ENCODE data around the gene AIFM2. TPM values are rescaled to one million over a fixed set of nuclear protein-coding genes. Genes with fewer than 3 reads are reported as not detected.

Gene AIFM2
- total and polyA plus RNA-seq, 3 donors from 2014 or later: 7.1 to 9.7 (median 7.1) TPM

DNA sequence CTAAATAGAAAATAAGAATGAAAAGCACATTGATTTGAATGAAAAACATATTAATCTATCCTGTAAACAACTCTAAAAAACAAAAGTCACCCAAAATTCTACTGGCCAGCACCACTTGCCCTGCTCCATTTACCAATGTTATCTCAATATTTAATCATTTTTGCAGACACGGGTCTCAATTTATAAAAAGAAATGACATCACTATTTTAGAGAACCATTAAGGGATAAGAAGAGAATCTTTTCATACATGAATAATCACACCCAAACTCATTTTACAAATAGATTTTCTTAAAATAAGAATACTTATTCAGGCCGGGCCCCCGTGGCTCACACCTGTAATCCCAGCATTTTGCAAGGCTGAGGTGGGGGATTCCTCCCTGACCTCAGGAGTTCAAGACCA, 33.8 kb upstream of the AIFM2 start:
- 73 to 77% methylated on average over 3 of the region's 3 CpGs for WGBS, 2 donors
- no peak for DNase-seq
- TF ChIP-seq, protein P1, sequence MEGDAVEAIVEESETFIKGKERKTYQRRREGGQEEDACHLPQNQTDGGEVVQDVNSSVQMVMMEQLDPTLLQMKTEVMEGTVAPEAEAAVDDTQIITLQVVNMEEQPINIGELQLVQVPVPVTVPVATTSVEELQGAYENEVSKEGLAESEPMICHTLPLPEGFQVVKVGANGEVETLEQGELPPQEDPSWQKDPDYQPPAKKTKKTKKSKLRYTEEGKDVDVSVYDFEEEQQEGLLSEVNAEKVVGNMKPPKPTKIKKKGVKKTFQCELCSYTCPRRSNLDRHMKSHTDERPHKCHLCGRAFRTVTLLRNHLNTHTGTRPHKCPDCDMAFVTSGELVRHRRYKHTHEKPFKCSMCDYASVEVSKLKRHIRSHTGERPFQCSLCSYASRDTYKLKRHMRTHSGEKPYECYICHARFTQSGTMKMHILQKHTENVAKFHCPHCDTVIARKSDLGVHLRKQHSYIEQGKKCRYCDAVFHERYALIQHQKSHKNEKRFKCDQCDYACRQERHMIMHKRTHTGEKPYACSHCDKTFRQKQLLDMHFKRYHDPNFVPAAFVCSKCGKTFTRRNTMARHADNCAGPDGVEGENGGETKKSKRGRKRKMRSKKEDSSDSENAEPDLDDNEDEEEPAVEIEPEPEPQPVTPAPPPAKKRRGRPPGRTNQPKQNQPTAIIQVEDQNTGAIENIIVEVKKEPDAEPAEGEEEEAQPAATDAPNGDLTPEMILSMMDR (IDR thresholded peaks at IDR 0.05): no peak
- TF ChIP-seq POLR2A (IDR thresholded peaks at IDR 0.05): no peak
- no peaks in the 10 kb centered on the region for H3K27me3 ChIP-seq
- peaks cover 17% of the 10 kb centered on the region for H3K4me1 ChIP-seq
- no peak overlapping the region for H3K27ac ChIP-seq
- no peaks in the 10 kb centered on the region for H3K9me3 ChIP-seq
- H3K4me3 ChIP-seq: no peak overlapping the region
- no peaks in the 10 kb centered on the region for H3K36me3 ChIP-seq (ENCODE audit: low read depth, missing control alignments)
- intact Hi-C loops (cut with DNase I; ENCODE audit: low total_unique reads): no loop called here

DNA sequence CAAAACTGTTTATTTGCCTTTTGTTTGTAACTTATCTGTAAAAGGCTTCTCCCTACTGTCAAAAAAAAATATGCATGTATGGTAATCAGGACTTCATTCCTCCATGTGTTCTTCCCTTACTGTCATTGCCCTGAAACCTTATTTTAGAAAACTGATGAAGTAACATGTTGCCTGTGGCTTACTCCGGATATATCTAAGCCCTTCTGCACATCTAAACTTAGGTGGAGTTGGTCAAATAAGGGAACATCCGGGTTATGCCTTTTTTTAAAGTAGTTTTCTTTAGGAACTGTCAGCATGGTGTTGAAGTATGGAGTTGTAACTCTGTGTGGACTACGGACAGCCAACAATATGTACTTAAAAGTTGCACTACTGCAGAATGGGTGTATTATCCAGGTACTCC, 31.5 kb upstream of the AIFM2 start:
- Histone ChIP-seq H3K4me3 (no peak overlapping the region), H3K36me3 (ENCODE audit: low read depth, missing control alignments) (no peaks in the 10 kb centered on the region), H3K27me3 (no peaks in the 10 kb centered on the region), H3K27ac (no peak overlapping the region), H3K9me3 (no peaks in the 10 kb centered on the region), H3K4me1 (peaks cover 14% of the 10 kb centered on the region)
- TF ChIP-seq POLR2A (IDR thresholded peaks at IDR 0.05): no peak
- TF ChIP-seq, protein P1 (IDR thresholded peaks at IDR 0.05): no peak
- intact Hi-C loops (cut with DNase I; ENCODE audit: low total_unique reads): no loop called here
- DNase-seq: no peak
- WGBS, 2 donors: 62 to 77% methylated on average over 3 of the region's 3 CpGs

DNA sequence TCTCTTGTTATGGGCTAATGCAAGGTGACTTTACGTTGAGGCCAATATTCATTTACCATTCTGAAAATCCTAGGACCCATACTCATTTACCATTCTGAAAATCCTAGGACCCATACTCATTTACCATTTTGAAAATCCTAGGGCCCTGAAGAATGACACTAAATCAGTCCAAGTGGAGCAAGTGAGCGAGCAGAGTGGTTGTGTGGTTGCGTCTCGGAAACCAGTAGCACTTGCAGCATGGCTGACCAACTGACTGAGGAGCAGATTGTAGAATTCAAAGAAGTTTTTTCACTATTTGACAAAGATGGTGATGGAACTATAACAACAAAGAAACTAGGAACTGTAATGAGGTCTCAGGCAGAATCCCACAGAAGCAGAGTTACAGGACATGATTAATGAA, 30.8 kb upstream of the AIFM2 start:
- Histone ChIP-seq H3K9me3 (no peaks in the 10 kb centered on the region), H3K36me3 (ENCODE audit: low read depth, missing control alignments) (no peaks in the 10 kb centered on the region), H3K27ac (no peak overlapping the region), H3K27me3 (no peaks in the 10 kb centered on the region), H3K4me3 (no peak overlapping the region), H3K4me1 (peaks cover 7% of the 10 kb centered on the region)
- intact Hi-C loops (cut with DNase I; ENCODE audit: low total_unique reads): no loop called here
- TF ChIP-seq, protein P1 (IDR thresholded peaks at IDR 0.05): no peak
- no peak for TF ChIP-seq POLR2A (IDR thresholded peaks at IDR 0.05)
- no peak for DNase-seq
- 94 to 97% methylated on average over 4 of the region's 4 CpGs for WGBS, 2 donors

DNA sequence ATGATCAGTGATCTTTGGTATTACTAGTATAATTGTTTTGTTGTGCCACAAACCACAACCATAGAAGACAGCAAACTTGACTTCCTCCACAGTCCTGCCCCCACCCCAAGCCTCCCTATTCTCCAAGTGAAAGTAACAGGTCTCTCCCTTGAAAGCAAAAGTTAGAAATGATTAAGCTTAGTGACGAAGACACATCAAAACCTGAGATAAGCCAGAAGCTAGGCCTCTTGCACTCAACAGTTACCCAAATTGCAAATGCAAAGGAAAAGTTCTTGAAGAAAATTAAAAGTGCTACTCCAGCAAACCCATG, 30.2 kb upstream of the AIFM2 start:
- H3K4me1 ChIP-seq: peaks cover 5% of the 10 kb centered on the region
- H3K27me3 ChIP-seq: no peaks in the 10 kb centered on the region
- no peak overlapping the region for H3K27ac ChIP-seq
- TF ChIP-seq, protein P1 (IDR thresholded peaks at IDR 0.05): no peak
- no peak for TF ChIP-seq POLR2A (IDR thresholded peaks at IDR 0.05)
- intact Hi-C loops (cut with DNase I; ENCODE audit: low total_unique reads): no loop called here
- H3K4me3 ChIP-seq: no peak overlapping the region
- WGBS, 2 donors: 53 to 77% methylated on average over 1 of the region's 1 CpG
- H3K9me3 ChIP-seq: no peaks in the 10 kb centered on the region
- no peaks in the 10 kb centered on the region for H3K36me3 ChIP-seq (ENCODE audit: low read depth, missing control alignments)
- no peak for DNase-seq

DNA sequence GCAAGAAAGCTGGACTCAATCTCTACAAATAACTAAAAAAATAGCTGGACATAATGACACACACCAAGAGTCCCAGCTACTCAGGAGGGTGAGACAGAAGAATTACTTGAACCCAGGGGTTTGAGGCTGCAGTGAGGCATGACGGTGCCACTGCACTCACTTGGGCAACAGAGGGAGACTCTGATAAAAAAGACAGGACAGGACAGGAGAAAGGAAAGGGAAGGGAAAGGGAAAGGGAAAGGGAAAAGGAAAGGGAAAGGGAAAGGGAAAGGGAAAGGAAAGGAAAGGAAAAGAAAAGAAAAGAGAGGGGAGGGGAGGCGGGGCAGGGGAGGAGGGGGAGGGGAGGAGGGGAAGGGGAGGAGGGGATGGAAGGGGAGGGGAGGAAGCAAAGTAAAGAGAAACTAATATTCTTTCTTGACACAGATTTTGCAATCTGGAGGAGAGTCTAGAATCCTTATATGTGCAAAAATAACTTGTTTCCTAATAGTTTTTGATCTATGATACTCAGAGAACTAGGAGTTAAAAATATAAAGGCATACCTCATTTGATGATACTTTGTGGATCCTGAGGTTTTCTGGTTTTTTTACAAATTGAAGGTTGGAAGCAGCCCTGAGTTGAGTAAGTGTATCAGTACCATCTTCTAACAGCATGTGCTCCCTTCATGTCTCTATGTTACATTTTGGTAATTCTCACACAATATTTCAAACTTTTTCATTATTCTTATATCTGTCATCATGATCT, 29.7 kb upstream of the AIFM2 start:
- H3K4me1 ChIP-seq: peaks cover 4% of the 10 kb centered on the region
- no peak for DNase-seq

More for the DNA sequence above, 29.7 kb upstream of the AIFM2 start:
- Histone ChIP-seq H3K27me3 (no peaks in the 10 kb centered on the region), H3K36me3 (ENCODE audit: low read depth, missing control alignments) (no peaks in the 10 kb centered on the region), H3K4me3 (no peak overlapping the region), H3K9me3 (no peaks in the 10 kb centered on the region), H3K27ac (no peak overlapping the region)
- intact Hi-C loops (cut with DNase I; ENCODE audit: low total_unique reads): no loop called here
- whole genome bisulfite sequencing, 2 donors: 86% methylated on average over 2 of the region's 2 CpGs
- no peak for TF ChIP-seq POLR2A (IDR thresholded peaks at IDR 0.05)
- TF ChIP-seq, protein P1 (IDR thresholded peaks at IDR 0.05): no peak

Measured in testis (tissue), 3 donors.